Ishikawa (cell line): ENCODE results near the gene CRMP1.

Source experiments
- CEBPB ChIP-seq: IDR thresholded peaks from 2 replicates; pipeline ENCODE4 v1.6.1; 2012
- EP300 ChIP-seq: IDR thresholded peaks from 2 replicates; pipeline ENCODE4 v1.6.1; 2012; ENCODE audit warnings: borderline replicate concordance
- MAX ChIP-seq: IDR thresholded peaks from 2 replicates; pipeline ENCODE4 v1.6.1; 2012
- REST ChIP-seq: IDR thresholded peaks from 2 replicates; pipeline ENCODE4 v1.6.1; 2012; ENCODE audit warnings: low read depth, mild to moderate bottlenecking
- YY1 ChIP-seq: IDR thresholded peaks from 2 replicates; pipeline ENCODE4 v1.6.1; 2012; ENCODE audit warnings: low read depth

DNA sequence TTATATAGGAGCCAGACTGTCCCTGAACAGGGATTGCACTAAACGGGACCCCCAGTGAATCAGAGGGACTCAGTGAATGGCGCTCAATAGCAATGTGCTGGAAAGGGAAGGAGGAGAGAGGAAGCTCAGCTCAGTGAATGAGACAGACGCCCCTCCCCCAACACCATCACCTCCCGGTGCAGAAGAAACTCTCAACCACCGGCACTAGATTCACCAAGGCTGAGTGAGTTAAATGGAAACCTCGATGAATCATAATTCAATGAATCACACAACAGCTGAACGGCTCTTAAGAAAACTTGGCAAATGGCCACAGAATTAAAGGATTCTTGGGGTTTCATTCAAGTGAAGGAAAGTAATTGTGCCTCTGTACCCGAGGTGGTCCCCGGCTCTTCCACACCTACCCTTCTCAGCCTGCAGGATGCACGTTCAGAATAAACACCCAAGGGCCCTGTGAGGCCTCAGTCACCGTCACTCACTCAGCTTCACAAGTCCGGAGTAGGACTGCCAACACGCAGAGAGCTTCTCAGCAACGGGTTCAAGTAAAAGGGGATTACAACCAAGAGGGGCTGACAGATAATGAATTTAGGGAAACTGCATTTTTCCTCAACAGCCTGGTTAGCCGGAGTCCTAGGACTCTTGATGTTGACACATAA is 29.3 kb downstream of the CRMP1 start:
- no peak for TF ChIP-seq MAX
- no peak for TF ChIP-seq EP300
- no peak for TF ChIP-seq REST
- no peak for TF ChIP-seq CEBPB
- no peak for TF ChIP-seq YY1
